ENCODE measurements around the gene HSD3B2.

The HSD3B2 gene

DNA sequence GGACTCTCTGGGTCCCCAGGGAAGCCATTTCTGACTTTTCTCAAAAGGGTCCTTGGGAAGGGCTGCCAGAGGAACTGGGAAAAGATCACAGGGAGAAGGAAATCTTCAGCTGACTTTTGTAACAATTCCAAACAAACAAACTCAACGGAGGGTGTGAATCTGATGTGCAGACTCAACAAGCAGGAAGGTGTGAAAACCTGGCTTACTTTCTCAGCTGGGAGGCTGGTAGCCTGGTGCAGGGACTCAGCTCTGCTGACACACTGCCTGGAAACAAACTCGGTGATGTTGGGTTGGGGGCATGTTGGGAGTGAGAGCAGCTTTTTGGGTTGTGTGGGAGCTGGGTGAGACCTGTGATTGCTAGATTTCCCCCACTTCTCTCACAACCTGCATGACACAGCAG, 10.2 kb upstream of the HSD3B2 start:
- no peak for DNase-seq

GRCh38 chr1:119409731-119410130, 5.2 kb upstream of the HSD3B2 start:
- DNase-seq: no peak

GRCh38 chr1:119410961-119411360, 4.0 kb upstream of the HSD3B2 start:
- DNase-seq: no peak

DNA sequence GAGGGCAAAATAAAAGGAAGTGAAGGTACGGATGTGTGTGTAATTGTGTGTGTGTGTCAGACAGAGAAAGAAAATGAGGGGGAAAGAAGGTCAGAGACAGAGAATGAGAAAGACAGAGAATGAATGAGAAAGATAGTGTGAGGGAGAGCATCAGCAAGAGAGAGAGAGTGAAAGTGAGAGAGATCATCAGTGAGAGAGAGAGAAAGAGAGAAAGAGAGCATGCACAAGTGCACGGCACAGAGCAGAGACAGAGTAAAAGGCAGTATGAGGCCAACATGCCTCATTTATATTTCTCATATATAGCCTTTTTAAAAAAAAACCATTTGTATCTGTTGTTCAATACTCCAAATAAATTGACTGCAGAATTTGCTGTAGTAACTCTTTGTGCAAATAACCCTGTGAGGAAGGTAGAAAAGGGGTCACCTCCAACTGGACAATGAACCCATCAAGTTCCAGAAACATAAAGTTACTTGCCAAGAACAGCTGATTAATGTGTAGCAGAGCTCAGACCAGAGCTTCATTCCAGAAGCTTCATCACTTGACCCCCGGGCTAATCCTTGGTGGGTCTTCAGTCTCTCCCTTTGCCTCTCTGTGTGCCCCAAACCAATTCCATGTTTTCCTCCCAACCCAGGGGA, 1.2 kb downstream of the HSD3B2 start:
- no peak for DNase-seq

DNA sequence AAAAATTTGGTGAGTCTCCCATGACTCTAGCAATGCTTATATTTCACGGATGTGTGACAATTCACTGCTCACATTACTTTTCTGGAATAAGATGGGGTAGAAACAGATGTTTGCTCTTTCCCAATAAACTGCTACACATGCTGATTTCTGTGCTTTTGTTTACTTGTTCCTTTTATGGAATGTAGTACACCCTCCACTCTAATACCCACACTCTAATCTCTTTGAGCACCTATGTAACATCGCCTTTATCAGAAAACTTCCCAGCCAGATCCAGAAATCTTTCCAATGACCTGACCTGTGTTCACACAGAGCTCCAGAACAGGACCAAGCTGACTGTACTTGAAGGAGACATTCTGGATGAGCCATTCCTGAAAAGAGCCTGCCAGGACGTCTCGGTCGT, 4.2 kb downstream of the HSD3B2 start:
- no peak for DNase-seq

DNA sequence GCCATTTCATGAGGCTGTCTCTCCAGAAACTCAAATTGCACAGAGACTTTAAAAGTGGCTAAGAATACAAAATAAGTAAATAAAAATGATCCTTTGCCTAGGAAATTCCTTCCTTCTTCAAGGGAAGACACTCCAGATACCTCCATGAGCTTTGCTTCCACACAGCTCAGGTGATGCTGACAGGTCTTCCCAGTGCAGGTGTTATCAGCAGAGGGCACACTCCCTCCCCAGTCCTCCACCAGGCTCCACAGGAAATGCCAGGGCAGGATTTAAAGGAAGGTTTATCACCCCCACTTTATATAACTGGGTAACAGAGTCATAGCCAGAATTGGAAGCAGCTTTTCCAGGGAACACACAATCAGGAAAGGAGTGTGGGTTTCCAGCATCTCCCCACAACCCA, 5.7 kb downstream of the HSD3B2 start:
- no peak for DNase-seq

DNA sequence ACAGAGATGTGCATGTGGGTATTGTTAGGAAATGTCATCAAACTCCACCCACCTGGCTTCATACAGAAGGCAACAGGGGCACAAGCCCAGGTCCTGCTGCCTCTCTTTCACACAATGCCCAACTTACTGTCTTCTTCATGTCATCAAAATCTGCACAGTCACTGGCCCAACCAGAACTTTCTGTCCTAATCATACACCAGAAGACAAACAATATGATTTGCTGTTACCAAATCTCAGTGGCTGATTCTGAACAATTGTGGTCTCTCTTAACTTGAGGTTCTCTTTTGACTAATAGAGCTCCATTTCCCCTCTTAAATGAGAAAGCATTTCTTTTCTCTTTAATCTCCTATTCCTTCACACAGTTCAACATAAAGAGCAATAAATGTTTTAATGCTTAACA, 7.7 kb downstream of the HSD3B2 start:
- DNase-seq: no peak

DNA sequence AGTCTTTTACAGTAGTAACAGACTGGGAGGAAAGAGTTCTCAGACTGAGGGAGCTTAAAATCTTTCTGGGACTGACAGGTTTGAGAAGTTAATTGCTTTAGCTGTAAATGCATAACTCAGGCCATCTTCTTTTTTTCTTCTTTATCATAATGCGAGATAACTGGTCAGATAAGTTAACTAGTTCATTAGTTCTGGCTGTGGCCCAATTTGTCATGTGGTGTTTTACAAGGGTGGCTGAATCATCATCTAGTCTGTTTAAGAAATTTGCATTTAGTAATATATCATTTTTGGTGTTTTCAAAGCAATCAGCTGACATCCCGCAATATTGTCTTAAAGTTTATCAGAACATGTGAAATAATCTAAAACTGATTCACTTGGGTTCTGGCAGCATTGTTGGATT, 14.0 kb downstream of the HSD3B2 start:
- no peak for DNase-seq

DNA sequence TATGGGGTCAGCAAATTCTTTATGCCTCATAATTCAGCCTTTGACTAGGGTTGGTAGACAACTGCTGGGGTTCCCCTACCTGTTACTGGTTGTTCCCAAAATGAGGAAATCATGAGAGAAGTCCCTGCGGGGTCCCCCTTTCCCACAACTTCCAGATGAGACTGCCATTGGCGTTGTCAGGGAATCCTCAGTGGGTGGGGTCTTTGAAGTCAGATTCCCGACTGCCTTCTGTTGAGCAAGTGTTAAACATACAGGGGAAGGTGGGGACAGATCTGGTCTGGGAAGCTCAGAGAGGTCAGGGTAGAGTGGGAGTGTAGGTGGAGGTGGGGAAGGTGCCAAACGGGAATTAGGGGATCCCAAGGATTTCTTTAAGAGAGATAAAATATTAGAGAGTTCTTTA, 14.7 kb downstream of the HSD3B2 start:
- DNase-seq: no peak

- DNase-seq: no peak
These were observed 15.5 kb downstream of the HSD3B2 start for GRCh38 chr1:119430486-119430885.

- DNase-seq: no peak
These were observed 16.9 kb downstream of the HSD3B2 start for GRCh38 chr1:119431836-119432235.

DNA sequence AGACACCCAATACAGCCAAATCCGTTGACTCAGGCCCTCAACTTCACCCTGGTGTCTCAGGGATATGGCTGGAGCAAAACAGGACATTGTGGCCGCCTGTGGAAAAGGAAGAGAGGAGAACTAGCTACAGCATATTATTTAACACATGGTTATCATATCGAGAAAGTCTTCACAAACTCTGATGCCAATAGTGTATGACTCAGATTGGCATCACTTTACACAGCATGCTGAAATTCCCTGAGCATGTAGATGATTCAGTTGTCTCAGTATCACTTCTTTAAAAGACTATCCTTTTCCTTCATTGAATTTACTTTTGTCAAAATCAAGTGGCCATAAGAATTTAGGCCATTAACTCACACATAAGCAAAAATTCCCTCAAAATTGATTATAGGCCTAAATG, 20.1 kb downstream of the HSD3B2 start:
- DNase-seq: no peak

- DNase-seq: no peak
These were observed 23.8 kb downstream of the HSD3B2 start for GRCh38 chr1:119438761-119439160.

DNA sequence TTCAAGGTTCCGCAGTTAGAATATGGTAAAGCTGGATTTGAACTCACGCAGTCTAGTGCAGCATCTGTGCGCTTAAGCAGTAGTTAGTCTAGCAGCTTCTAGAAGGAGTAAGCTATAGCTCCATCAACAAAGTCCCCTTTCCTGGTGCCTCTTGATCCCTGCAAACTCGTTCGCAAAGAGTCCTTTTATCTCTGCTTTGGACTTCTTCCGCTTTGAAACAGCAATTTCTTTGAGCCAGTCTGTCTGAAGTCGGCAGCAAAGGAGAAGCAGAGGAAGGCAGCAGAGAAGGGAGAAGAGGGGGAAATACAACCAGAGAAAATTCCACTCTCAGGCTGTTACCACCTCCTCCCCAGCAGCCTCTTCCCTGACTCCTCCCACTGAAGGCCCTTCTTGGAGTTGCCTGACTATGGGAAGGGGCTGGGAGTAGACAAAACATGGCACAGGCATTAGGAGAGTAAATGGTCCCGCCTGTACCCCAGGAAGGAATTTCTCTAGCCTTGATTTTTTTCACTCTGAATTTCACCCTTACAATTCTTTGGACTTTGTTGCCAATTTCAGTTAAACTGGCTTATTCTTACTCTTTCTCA, 25.9 kb downstream of the HSD3B2 start:
- no peak for DNase-seq

DNA sequence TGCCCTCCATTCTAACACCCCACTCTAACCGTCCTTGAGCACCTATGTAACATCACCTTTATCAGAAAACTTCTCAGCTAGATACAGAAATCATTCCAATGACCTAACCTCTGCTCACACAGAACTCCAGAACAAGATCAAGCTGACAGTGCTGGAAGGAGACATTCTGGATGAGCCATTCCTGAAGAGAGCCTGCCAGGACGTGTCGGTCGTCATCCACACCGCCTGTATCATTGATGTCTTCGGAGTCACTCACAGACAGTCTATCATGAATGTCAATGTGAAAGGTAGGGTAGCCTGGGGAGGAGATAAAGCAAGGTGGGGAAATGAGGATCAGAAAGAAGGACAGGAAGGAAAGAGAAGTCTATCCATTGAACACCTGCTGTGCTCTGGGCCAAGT, 27.8 kb downstream of the HSD3B2 start:
- no peak for DNase-seq

GRCh38 chr1:119446321-119446720, 31.4 kb downstream of the HSD3B2 start:
- no peak for DNase-seq

DNA sequence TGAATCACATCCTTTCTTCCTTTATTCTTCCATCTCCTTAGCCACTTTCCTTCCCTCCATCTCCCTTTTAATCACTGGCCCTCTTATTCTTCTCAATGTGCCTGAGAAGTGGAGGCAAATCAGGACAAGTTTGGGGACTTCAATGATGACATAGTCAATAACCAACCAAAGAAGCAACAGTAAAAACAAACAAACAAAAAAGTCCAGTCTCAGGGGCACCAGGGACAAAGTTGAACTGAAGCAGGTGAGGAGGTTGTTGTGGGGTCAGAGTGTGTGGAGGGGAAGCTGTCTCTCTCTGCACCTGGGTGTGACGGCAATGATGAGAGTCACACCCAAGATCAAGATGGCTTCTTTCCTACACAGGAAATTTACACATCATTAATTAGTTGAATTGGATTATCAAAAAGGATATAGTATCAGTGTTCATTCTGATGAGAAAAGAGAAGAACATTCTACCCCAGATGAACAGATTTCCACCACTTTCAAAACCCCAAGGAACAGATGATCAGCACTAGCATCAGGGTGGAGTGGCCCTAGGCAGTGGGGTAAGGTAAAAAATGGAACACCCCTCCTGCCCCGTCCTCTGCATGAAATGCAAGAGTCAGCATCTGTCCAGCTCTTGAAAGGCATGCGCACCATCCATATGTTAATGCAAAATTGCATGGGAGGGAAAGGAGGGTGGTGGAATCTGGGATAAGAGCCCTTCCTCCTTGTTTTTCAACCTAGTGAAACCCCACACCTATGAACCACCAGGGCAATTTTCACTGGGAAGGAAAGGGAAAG, 32.6 kb downstream of the HSD3B2 start:
- no peak for DNase-seq

GRCh38 chr1:119448127-119448511, 33.2 kb downstream of the HSD3B2 start:
- DNase-seq: no peak

- DNase-seq: no peak
These were observed 35.0 kb downstream of the HSD3B2 start for GRCh38 chr1:119449971-119450370.

GRCh38 chr1:119451158-119451557, 36.2 kb downstream of the HSD3B2 start:
- DNase-seq: no peak

- DNase-seq: no peak
These were observed 37.1 kb downstream of the HSD3B2 start for GRCh38 chr1:119452091-119452490.

- DNase-seq: no peak
These were observed 38.1 kb downstream of the HSD3B2 start for GRCh38 chr1:119453021-119453420.

- no peak for DNase-seq
These were observed 48.0 kb downstream of the HSD3B2 start for GRCh38 chr1:119462964-119463363.

GRCh38 chr1:119463569-119463968, 48.6 kb downstream of the HSD3B2 start:
- DNase-seq: no peak
